GM12865 (cell line): ENCODE results near the gene SLC7A7.
"Not testable (repeated sequence)": the region's sequence is repeated elsewhere in the genome, so short reads cannot be mapped to it uniquely, and the experiment has no call there.

ENCODE experiments used
- DNase-seq: peaks from one replicate; pipeline ENCODE4 v3.0.0; 2010; ENCODE audit warnings: low read depth
- H3K4me3 ChIP-seq: 2 replicates; pipeline ENCODE4 v1.5.1; 2011; ENCODE audit warnings: mild to moderate bottlenecking, low read depth, low read length, control low read depth
- CTCF ChIP-seq: IDR thresholded peaks from 2 replicates; pipeline ENCODE4 v1.5.1; 2011; ENCODE audit warnings: low read length, control low read depth, low read depth, inconsistent platforms; ENCODE audit not compliant: insufficient read depth; ENCODE audit errors: missing control alignments

The SLC7A7 gene

GRCh38 chr14:22748206-22748605 is 67.0 kb downstream of the SLC7A7 start:
- no peak for TF ChIP-seq CTCF
- no peak for DNase-seq
- no peak overlapping the region for H3K4me3 ChIP-seq

GRCh38 chr14:22747769-22748168 is 67.5 kb downstream of the SLC7A7 start:
- no peak for DNase-seq
- no peak for TF ChIP-seq CTCF
- H3K4me3 ChIP-seq, result no peak overlapping the region

GRCh38 chr14:22740020-22740419 is 75.2 kb downstream of the SLC7A7 start:
- no peak for DNase-seq
- no peak overlapping the region for H3K4me3 ChIP-seq
- TF ChIP-seq CTCF, result no peak

- no peak for TF ChIP-seq CTCF
- H3K4me3 ChIP-seq, result no peak overlapping the region
- DNase-seq, result no peak
Observed at GRCh38 chr14:22739423-22739822, 75.8 kb downstream of the SLC7A7 start.

GRCh38 chr14:22737052-22737451 is 78.2 kb downstream of the SLC7A7 start:
- DNase-seq, result peak; percentile 81
- no peak overlapping the region for H3K4me3 ChIP-seq
- no peak for TF ChIP-seq CTCF

- DNase-seq, H3K4me3 ChIP-seq: not testable (repeated sequence)
Observed at GRCh38 chr14:22736384-22736783, 78.9 kb downstream of the SLC7A7 start.

- H3K4me3 ChIP-seq, result no peak overlapping the region
- DNase-seq, result no peak
- no peak for TF ChIP-seq CTCF
Observed at GRCh38 chr14:22735096-22735495, 80.1 kb downstream of the SLC7A7 start.

- no peak for TF ChIP-seq CTCF
- DNase-seq, result no peak
- H3K4me3 ChIP-seq, result no peak overlapping the region
Observed at GRCh38 chr14:22733829-22734228, 81.4 kb downstream of the SLC7A7 start.

- H3K4me3 ChIP-seq, DNase-seq: not testable (repeated sequence)
Observed at GRCh38 chr14:22732062-22732461, 83.2 kb downstream of the SLC7A7 start.
